Ascending aorta (tissue), 2 donors: ENCODE data around the gene KDM2B. TPM values are rescaled to one million over a fixed set of nuclear protein-coding genes. Genes with fewer than 3 reads are reported as not detected.

ENCODE experiments used
- DNase-seq, 2 donors: peaks; one replicate each; pipeline ENCODE4 v3.0.0-alpha.2; 2019; ENCODE audit warnings: low spot score in 2 of 2
- H3K27ac ChIP-seq, 2 donors: fragments of 200-600 bp; sonication (generic); one replicate each; pipeline ENCODE4 v1.5.1; 2016 to 2017; ENCODE audit warnings: mild to moderate bottlenecking in 1 of 2
- H3K27me3 ChIP-seq: fragments of 200-600 bp; sonication (generic); one replicate; pipeline ENCODE4 v1.5.1; 2017
- H3K36me3 ChIP-seq, 2 donors: fragments of 200-600 bp; sonication (generic); one replicate each; pipeline ENCODE4 v1.5.1; 2016
- H3K4me1 ChIP-seq, 2 donors: fragments of 200-600 bp; sonication (generic); one replicate each; pipeline ENCODE4 v1.5.1; 2016 to 2017; ENCODE audit warnings: mild to moderate bottlenecking in 1 of 2
- H3K4me3 ChIP-seq, 2 donors: fragments of 200-600 bp; sonication (generic); one replicate each; pipeline ENCODE4 v1.5.1; 2016 to 2017; ENCODE audit warnings: mild to moderate bottlenecking in 1 of 2
- H3K9me3 ChIP-seq, 2 donors: fragments of 200-600 bp; sonication (generic); one replicate each; pipeline ENCODE4 v1.5.1; 2016
- intact Hi-C: fragments of 100-400 bp; cut with DNase I; formaldehyde crosslinking; loops from one replicate; pipeline ENCODE4 v1.15.1; 2023
- total RNA-seq: library from RNA; depleted of rRNA; stranded (reverse); fragments of >200 nt; gene quantifications from one replicate; pipeline ENCODE4 v1.1.0, GENCODE V29; 2016
- TF ChIP-seq, protein P1 (sequence below), 3 experiments: fragments of 200-600 bp in 2 of 3; fragments of 450-650 bp in 1 of 3; sonication (generic) in 2 of 3; IDR thresholded peaks; one replicate each; pipeline ENCODE4 v1.5.1; 2016 to 2019; ENCODE audit warnings: antibody characterized with exemption in 3 of 3, mild to moderate bottlenecking in 1 of 3, moderate library complexity in 1 of 3

Gene KDM2B
- total RNA-seq, 1 donor from 2014 or later: 17.3 TPM

DNA sequence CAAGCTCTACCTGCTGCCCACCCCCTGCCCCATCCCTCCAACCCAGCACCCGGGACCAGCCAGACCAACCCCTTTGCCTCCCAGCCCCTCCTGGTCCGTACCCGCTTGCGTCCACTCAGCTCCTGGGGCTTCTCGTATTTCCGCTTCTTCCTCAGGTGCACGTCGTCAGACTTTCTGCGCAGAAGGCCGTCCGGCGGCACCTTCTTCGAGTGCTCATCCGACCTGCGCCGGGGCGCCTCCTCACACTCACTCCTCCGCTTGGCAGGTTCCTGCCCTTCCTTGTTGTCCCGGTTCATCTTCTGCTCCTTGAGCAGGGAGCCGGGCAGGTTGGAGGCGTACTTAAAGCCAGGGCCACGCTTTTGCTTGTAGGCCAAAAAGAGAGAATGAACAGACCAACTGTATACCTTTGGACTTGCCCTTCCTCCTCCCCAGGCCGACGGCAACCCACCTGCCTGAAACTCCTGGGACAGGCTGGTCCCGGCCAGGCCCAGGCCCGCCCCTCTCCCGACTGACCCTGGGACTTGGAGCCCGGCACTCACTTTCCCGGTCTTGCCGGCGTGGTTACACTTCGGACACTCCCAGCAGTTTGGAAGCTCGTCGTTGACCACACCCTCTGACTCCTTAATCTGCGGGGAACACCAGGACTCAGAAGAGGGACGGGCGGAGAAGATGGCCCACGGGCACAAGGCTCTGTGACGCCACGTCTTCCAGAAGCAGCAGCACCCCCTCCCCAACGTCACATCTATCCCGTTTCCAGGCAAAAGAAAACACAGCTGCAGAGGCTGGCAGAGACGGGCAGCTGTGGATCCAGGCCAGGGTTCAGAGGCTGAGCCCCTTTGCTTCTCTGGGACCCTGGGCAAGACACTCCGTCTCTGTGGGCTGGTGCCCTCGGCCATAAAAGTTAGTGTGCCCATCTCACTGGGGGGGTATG is 136.6 kb downstream of the KDM2B start:
- peaks cover 0 to 5% of the 10 kb centered on the region in 2 donors for H3K4me1 ChIP-seq
- no peak for DNase-seq
- no peaks in the 10 kb centered on the region for H3K27me3 ChIP-seq
- peak overlapping the region in 1 of 2 donors; percentile 28 for H3K27ac ChIP-seq
- H3K36me3 ChIP-seq: peaks cover 36 to 37% of the 10 kb centered on the region in 2 donors
- intact Hi-C loops: loop anchor here (1.0 kb wide), 1 partner anchor 110 kb away; no protein-coding TSS in a partner anchor
- no peak overlapping the region for H3K4me3 ChIP-seq
- TF ChIP-seq, protein P1, sequence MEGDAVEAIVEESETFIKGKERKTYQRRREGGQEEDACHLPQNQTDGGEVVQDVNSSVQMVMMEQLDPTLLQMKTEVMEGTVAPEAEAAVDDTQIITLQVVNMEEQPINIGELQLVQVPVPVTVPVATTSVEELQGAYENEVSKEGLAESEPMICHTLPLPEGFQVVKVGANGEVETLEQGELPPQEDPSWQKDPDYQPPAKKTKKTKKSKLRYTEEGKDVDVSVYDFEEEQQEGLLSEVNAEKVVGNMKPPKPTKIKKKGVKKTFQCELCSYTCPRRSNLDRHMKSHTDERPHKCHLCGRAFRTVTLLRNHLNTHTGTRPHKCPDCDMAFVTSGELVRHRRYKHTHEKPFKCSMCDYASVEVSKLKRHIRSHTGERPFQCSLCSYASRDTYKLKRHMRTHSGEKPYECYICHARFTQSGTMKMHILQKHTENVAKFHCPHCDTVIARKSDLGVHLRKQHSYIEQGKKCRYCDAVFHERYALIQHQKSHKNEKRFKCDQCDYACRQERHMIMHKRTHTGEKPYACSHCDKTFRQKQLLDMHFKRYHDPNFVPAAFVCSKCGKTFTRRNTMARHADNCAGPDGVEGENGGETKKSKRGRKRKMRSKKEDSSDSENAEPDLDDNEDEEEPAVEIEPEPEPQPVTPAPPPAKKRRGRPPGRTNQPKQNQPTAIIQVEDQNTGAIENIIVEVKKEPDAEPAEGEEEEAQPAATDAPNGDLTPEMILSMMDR (IDR thresholded peaks at IDR 0.05): no peak
- no peaks in the 10 kb centered on the region for H3K9me3 ChIP-seq

DNA sequence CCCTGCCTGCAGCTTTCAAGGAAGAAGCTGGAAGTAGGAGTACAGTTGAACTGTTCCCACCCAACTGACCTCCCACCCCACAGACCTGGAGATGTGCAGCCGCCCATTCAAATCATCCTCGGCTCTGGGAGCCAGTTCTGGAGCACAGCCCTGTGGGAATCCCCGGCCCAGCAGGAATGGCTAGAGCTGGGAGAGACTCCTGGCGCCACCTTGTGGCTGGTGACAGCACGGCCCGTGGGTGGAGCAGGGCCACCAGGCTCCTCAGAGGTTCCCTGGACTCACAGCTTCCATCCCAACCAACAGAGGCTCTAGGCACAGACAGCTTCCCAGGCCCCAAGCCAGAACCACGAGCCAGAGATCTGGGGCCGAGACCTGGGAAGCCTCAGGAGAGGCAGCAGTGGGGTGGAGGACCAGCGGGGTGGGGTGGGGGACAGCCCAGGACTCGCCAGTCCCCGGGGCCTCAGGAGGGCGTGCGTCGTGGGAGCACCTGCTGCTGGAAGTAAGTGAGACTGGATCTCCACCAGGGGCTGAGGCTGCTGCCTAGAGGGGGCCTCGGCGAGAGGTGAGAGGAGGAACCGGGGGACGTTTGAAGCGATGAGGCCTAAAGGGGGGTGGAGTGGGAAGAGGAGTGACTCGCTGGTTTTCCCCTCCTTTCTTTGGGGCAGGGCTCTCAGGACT is 137.5 kb downstream of the KDM2B start:
- H3K4me1 ChIP-seq: peaks cover 0 to 5% of the 10 kb centered on the region in 2 donors
- H3K9me3 ChIP-seq: no peaks in the 10 kb centered on the region
- intact Hi-C loops: loop anchor here (1.0 kb wide), 1 partner anchor 109 kb away; no protein-coding TSS in a partner anchor
- DNase-seq: peak in 1 of 2 donors; percentile 88
- H3K27me3 ChIP-seq: no peaks in the 10 kb centered on the region
- peak overlapping the region in 1 of 2 donors; percentile 28 for H3K27ac ChIP-seq
- no peak overlapping the region for H3K4me3 ChIP-seq
- peaks cover 37 to 44% of the 10 kb centered on the region in 2 donors for H3K36me3 ChIP-seq
- TF ChIP-seq, protein P1 (IDR thresholded peaks at IDR 0.05): peak; percentile 84 to 91 (median 90)

DNA sequence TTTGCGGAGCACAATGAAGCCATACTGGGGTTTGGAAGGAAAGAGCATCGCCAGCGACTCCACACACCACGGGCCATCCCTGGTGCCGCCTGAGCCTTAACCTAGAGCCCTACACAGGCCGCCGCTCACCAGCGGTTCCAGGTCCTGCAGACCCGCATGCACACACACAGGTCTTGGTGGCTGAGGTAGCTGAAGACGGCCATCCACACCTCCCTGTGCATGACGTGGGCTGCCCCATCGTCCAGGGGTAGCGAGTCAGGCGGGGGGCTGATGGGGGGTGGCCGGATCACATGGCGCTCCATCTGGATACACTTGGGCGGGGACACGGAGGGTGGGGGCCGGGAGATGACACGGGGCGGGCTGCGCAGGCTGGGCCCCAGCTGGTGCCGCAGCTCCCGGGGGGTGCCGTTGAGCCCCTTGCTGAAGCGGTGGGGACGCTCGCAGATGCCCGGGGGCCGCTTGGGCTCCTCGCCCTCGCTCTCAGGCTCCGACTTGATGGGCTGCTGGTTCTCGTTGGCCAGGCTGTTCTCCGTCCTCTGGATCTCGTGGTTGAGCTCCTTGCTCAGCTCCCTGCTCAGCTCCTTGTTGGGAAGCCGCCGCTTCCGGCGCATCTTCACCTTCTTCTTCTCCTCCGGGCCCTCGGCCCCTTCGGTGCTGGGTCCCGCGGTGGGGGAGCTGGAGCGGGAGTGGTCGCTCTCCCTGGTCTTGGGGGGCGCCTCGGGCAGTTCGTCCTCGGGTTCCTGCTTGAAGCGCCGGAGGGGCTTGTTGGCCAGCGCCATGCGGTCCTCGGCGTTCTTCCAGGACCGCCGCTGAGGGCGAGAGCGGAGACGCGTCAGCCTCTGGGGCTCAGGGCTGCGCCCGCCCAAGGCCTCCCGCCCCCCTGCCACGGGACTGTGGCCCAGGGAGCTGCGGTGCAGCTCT is 138.5 kb downstream of the KDM2B start:
- Histone ChIP-seq H3K27me3 (no peaks in the 10 kb centered on the region), H3K4me3 (no peak overlapping the region), H3K36me3 (peaks cover 37 to 46% of the 10 kb centered on the region in 2 donors), H3K9me3 (no peaks in the 10 kb centered on the region), H3K27ac (no peak overlapping the region), H3K4me1 (no peaks in the 10 kb centered on the region)
- DNase-seq: no peak
- TF ChIP-seq, protein P1 (IDR thresholded peaks at IDR 0.05): no peak
- intact Hi-C loops: no loop called here

DNA sequence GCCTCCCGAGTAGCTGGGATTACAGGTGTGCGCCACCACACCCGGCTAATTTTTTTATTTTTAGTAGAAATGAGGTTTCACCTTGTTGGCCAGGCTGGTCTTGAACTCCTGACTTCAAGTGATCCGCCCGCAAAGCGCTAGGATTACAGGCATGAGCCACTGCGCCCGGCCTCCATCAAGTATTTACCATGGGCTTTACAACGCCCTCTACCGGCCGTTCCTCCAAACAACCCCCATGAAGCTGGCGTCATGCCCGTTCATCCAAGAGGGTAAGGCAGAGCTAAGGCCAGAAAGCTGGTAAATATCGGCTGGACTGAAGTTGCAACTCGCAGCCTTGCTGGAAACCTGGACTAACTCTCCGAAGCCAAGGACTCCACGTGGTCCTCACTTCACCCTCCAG is 139.3 kb downstream of the KDM2B start:
- H3K9me3 ChIP-seq: no peaks in the 10 kb centered on the region
- H3K4me1 ChIP-seq: no peaks in the 10 kb centered on the region
- intact Hi-C loops: no loop called here
- H3K27ac ChIP-seq: no peak overlapping the region
- no peaks in the 10 kb centered on the region for H3K27me3 ChIP-seq
- TF ChIP-seq, protein P1 (IDR thresholded peaks at IDR 0.05): no peak
- no peak overlapping the region for H3K4me3 ChIP-seq
- DNase-seq: no peak
- peaks cover 41 to 52% of the 10 kb centered on the region in 2 donors for H3K36me3 ChIP-seq

DNA sequence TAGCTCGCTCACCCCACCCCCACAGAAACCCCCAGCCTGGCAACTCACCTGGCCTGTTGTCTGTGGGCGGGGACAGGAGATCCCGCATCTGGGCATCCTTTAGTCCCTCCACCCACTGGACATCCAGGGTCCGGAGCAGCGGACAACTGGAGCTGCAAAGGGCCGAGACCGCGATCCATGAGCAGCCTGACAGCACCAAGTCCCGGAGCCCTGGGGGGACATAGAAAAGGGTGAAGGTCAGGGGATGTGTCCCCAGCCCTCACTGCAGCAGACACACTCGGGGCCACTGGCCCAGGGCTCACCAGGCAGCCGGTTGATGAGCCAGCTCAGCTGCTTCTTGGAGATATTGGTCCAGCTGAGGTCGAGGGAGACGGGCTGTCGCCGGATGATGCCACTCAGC is 140.1 kb downstream of the KDM2B start:
- TF ChIP-seq, protein P1 (IDR thresholded peaks at IDR 0.05): no peak
- intact Hi-C loops: no loop called here
- H3K4me3 ChIP-seq: no peak overlapping the region

More for the DNA sequence above, 140.1 kb downstream of the KDM2B start:
- Histone ChIP-seq H3K27ac (no peak overlapping the region), H3K27me3 (no peaks in the 10 kb centered on the region), H3K4me1 (no peaks in the 10 kb centered on the region), H3K9me3 (no peaks in the 10 kb centered on the region), H3K36me3 (peaks cover 43 to 58% of the 10 kb centered on the region in 2 donors)
- no peak for DNase-seq
